A673 (cell line): Measurements from ENCODE around the gene PIM3.

ENCODE experiments used
- EZH2 ChIP-seq: fragments of 200-600 bp; sonication (generic); IDR thresholded peaks from 2 replicates; pipeline ENCODE4 v1.6.1; 2017; ENCODE audit warnings: borderline replicate concordance, low read depth, mild to moderate bottlenecking, mixed read lengths, antibody characterized with exemption, low read length; ENCODE audit not compliant: poor library complexity, severe bottlenecking
- TF ChIP-seq, protein P1 (sequence below): fragments of 300-800, 200-600 bp; sonication (generic); conservative IDR thresholded peaks from 2 replicates; pipeline ENCODE4 v1.5.1; 2017; ENCODE audit warnings: low read depth, mild to moderate bottlenecking, antibody characterized with exemption, low read length, moderate library complexity, mixed read lengths

DNA sequence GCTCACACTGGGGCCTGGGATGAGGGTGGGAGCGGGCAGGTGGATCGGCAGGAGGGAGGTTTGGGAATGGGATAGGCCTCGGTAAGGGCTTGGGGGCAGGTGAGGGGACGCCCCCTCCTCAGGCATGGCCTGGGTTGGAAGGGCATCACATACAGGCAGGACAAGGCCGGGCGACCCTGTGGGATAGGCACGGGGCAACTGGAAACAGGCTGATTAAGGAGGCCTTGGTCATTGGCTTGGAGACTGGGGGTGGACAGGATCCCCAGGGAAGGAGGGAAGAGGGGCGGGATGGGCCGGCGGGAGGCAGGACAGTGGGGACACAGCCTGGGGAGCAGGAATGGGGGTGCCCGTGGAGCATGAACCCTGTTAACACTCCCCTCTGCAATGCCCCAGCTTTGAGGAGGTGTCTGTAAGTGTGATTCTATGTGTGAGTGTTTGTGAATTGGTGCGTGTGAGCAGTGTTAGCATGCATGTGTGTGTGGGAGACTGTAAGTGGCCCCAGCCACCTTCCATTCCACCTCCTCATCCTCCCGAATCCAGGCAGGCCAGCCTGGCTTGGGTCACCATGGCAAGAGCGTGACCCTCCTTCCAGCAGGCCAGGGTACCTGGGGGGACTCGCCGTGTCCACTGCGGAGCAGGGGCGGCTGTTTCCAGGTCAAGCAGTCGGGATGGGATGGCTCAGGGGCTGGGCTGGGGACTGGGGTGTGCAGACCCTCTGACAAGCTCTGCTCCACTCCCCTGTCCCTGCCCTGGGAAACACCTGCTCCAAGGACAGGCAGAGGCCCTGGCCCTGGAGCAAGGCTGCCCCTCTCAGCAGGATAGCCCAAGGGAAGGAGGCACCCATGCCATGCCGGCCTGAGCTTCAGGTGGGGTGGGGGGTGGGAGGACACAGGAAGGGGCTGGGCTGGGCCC is 3.4 kb upstream of the PIM3 start:
- TF ChIP-seq, protein P1, sequence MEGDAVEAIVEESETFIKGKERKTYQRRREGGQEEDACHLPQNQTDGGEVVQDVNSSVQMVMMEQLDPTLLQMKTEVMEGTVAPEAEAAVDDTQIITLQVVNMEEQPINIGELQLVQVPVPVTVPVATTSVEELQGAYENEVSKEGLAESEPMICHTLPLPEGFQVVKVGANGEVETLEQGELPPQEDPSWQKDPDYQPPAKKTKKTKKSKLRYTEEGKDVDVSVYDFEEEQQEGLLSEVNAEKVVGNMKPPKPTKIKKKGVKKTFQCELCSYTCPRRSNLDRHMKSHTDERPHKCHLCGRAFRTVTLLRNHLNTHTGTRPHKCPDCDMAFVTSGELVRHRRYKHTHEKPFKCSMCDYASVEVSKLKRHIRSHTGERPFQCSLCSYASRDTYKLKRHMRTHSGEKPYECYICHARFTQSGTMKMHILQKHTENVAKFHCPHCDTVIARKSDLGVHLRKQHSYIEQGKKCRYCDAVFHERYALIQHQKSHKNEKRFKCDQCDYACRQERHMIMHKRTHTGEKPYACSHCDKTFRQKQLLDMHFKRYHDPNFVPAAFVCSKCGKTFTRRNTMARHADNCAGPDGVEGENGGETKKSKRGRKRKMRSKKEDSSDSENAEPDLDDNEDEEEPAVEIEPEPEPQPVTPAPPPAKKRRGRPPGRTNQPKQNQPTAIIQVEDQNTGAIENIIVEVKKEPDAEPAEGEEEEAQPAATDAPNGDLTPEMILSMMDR, result no peak
- TF ChIP-seq EZH2, result no peak
